Nephron (organoid): ENCODE results near the gene KCNK6.
A peak's percentile ranks its signal among the peaks of the same experiment; 100 is the strongest.

Experiments
- H3K27ac Mint-ChIP-seq, 3 experiments: 2 replicates each; pipeline ENCODE4 v1.8.0; 2020; ENCODE audit warnings: mixed read lengths in 3 of 3, mild to moderate bottlenecking in 2 of 3, moderate library complexity in 1 of 3
- H3K27me3 Mint-ChIP-seq: 2 replicates; pipeline ENCODE4 v1.8.0; 2021; ENCODE audit warnings: low read depth, mild to moderate bottlenecking, moderate library complexity, mixed read lengths
- H3K36me3 Mint-ChIP-seq: 2 replicates; pipeline ENCODE4 v1.8.0; 2020; ENCODE audit warnings: low read depth, mixed read lengths
- H3K4me1 Mint-ChIP-seq: 2 replicates; pipeline ENCODE4 v1.8.0; 2020; ENCODE audit warnings: mixed read lengths
- H3K4me3 Mint-ChIP-seq, 3 experiments: 2 replicates each; pipeline ENCODE4 v1.8.0; 2020; ENCODE audit warnings: mild to moderate bottlenecking in 3 of 3, mixed read lengths in 3 of 3, moderate library complexity in 2 of 3
- H3K9me3 Mint-ChIP-seq: 2 replicates; pipeline ENCODE4 v1.8.0; 2020; ENCODE audit warnings: mixed read lengths
- TF ChIP-seq, protein P1 (sequence below), 3 experiments: fragments of 200-600 bp; sonication (generic); IDR thresholded peaks; one replicate each; pipeline ENCODE4 v1.5.0; 2021; ENCODE audit warnings: antibody characterized with exemption in 3 of 3; ENCODE audit not compliant: unreplicated experiment in 3 of 3

Gene KCNK6

DNA sequence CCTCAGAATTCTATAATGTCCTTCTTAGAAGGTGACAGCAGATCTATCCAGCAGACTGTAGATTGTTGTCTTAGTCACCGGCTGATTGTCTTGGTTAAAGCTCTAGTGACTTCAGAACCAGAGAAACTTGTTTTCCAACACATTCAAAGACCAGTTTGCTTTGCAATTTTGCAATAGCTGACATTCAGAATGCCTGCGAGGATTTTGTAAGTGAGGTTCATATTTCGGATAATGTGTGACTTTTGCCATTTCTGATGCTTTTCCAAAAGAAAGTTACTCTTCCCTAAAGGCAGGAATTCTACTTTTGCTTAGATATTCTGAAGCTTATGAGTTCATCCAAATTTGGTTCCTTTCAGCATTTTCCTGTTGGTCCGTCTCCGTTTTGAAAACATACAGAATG, 42.1 kb upstream of the KCNK6 start:
- Mint-ChIP-seq H3K27ac (peak overlapping the region; percentile 5 to 29 (median 26)), H3K36me3 (peaks cover 3% of the 10 kb centered on the region), H3K27me3 (no peaks in the 10 kb centered on the region), H3K4me3 (no peak overlapping the region), H3K9me3 (no peaks in the 10 kb centered on the region), H3K4me1 (no peaks in the 10 kb centered on the region)
- TF ChIP-seq, protein P1, sequence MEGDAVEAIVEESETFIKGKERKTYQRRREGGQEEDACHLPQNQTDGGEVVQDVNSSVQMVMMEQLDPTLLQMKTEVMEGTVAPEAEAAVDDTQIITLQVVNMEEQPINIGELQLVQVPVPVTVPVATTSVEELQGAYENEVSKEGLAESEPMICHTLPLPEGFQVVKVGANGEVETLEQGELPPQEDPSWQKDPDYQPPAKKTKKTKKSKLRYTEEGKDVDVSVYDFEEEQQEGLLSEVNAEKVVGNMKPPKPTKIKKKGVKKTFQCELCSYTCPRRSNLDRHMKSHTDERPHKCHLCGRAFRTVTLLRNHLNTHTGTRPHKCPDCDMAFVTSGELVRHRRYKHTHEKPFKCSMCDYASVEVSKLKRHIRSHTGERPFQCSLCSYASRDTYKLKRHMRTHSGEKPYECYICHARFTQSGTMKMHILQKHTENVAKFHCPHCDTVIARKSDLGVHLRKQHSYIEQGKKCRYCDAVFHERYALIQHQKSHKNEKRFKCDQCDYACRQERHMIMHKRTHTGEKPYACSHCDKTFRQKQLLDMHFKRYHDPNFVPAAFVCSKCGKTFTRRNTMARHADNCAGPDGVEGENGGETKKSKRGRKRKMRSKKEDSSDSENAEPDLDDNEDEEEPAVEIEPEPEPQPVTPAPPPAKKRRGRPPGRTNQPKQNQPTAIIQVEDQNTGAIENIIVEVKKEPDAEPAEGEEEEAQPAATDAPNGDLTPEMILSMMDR (IDR thresholded peaks at IDR 0.05; ENCODE audit: unreplicated experiment in 3 of 3), result no peak

DNA sequence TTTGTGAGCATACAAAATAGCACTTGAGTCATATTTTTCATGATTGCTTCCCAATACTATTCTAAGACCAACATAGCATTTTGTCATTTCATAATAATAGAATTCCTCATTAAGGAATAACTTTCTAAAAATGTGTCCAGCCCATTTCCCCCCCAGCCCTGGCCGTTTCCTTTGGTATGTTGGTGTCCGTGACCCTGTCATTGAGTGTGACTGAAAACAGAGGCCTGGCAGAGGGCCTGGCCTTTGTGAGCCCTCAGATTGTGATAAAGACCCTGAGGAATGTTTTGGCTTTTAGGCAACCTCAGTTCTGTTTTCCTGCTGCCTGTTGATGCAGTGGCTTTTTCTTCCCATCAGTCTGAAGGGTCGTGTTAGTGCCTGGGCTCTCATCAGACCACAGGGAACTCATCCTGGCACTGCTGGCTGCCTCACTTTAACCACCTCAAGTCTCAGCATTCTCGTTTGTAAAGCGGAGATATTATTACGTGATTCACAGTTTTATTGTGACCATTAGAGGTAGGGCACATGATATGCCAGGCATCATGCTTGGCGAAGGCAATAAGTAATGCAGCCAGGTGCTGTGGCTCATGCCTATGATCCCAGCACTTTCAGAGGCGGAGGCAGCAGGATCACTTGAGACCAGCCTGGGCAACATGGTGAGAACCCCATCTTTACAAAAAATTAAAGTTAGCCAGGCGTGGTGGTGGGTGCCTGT, 41.5 kb upstream of the KCNK6 start:
- peak overlapping the region; percentile 5 to 29 (median 26) for H3K27ac Mint-ChIP-seq
- H3K4me3 Mint-ChIP-seq, result no peak overlapping the region
- peaks cover 3% of the 10 kb centered on the region for H3K36me3 Mint-ChIP-seq

DNA sequence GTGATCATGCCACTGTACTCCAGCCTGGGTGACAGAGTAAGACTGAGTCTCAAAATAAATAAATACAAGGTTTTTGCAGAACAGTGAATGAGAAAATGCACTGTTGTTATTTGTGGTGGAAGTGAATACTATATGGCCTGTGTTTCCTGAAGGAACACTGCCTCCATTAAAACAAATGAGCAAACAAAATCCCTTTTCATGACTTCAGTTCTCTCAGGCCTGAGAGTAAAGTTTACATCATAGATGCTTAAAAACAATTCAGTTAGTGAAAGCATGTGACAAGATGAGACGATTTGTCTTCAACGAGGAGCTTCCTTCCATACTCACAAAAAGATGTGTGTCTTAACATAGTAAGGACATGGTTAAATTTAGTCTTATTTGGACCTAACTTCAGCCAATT, 40.9 kb upstream of the KCNK6 start:
- Mint-ChIP-seq H3K27me3 (no peaks in the 10 kb centered on the region), H3K4me1 (no peaks in the 10 kb centered on the region), H3K27ac (peak overlapping the region in 1 of 3 experiments; percentile 5), H3K36me3 (peaks cover 3% of the 10 kb centered on the region), H3K9me3 (no peaks in the 10 kb centered on the region), H3K4me3 (no peak overlapping the region)
- TF ChIP-seq, protein P1 (IDR thresholded peaks at IDR 0.05; ENCODE audit: unreplicated experiment in 3 of 3), result no peak

More for the DNA sequence above, 41.5 kb upstream of the KCNK6 start:
- Mint-ChIP-seq H3K4me1 (no peaks in the 10 kb centered on the region), H3K27me3 (no peaks in the 10 kb centered on the region), H3K9me3 (no peaks in the 10 kb centered on the region)
- TF ChIP-seq, protein P1 (IDR thresholded peaks at IDR 0.05; ENCODE audit: unreplicated experiment in 3 of 3), result no peak

DNA sequence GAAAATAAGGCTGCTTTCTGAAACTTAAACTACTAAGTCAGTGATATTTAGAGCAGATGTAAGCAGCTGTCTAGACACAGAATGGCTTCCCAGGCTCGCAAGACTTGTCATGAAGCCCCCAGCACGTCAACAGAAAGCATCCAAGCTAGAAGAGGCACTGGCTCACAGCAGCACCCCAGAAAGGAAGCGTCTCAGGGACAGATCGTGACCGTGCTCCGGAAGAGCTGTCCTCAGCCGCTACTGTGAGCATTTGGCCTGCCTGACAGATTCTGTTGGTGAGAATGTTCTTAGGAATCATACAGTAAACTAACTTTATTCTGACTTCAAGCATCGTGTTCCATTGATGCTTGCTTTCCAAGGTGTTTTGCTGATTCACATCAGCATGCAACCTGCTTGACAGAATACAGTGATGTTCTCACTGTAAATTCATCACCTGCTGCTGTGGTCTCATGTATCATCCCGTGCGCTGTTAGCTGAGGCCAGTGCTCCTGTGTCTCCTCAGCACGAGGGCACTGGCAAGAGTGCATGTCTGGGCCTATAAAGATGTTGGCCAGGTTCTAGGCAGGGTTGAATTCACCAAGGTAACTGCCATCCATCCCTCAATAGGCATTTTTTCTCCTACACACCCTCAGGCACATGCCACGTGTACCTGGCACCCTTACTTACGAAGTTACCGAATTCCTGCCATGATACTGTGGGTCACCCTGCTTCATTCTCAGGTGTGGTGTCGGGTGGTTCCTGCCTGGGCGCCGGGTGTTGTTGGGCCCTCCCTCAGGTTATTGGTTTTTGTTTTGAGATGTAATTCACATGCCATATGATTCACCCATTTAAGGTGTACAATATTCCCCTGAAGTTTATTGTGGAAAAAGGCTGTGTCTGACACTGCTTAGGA, 39.4 kb upstream of the KCNK6 start:
- Mint-ChIP-seq H3K27me3 (no peaks in the 10 kb centered on the region), H3K27ac (peak overlapping the region in 1 of 3 experiments; percentile 46), H3K36me3 (no peaks in the 10 kb centered on the region), H3K4me3 (no peak overlapping the region), H3K4me1 (no peaks in the 10 kb centered on the region), H3K9me3 (no peaks in the 10 kb centered on the region)
- TF ChIP-seq, protein P1 (IDR thresholded peaks at IDR 0.05; ENCODE audit: unreplicated experiment in 3 of 3), result no peak

DNA sequence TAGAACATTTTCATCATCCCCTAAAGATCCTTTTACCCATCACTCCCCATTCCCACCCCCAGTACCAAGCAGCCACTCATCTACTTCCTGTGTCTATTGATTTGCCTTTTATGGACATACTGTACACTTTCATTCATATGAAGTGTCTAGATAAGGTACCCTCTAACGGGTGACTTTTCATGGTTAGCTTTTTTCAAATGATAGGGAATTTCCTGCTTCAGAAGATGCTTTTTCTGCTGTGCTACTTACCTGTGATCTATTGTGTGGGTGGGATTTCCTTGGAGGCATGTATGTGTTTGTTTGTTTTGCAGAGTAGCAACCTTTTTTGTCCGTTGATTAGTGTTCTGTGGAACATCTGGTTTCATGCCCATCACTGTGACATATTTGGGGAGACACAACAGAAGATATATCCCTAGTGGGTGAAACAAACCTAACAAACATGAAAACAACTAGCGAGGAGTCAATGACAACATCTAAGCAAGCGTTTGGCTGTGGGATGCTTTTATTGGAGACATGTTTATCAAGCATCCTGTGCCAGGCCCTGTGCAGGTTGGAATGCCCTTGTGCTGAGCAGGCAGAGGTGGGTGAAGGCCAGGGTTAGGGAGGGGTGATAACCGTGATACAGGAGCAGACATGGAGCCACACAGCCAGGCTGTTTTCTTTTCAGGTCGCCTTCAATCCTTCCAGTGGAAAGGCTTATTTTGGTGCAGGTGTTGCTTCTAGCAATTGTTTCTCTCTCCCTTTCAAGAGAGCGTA, 37.7 kb upstream of the KCNK6 start:
- Mint-ChIP-seq H3K27ac (no peak overlapping the region), H3K9me3 (no peaks in the 10 kb centered on the region), H3K27me3 (peaks cover 5% of the 10 kb centered on the region), H3K4me3 (no peak overlapping the region), H3K36me3 (peaks cover 9% of the 10 kb centered on the region), H3K4me1 (no peaks in the 10 kb centered on the region)
- TF ChIP-seq, protein P1 (IDR thresholded peaks at IDR 0.05; ENCODE audit: unreplicated experiment in 3 of 3), result no peak
